Ovary (tissue), 9 donors: ENCODE measurements around the gene DAGLA. TPM values are rescaled to one million over a fixed set of nuclear protein-coding genes. Genes with fewer than 3 reads are reported as not detected.

ENCODE experiments used
- DNase-seq, 5 donors: peaks; one replicate each; pipeline ENCODE4 v3.0.0-alpha.2; 2019 to 2020
- H3K27ac ChIP-seq, 2 donors: fragments of 200-600 bp; one replicate each; pipeline versions ENCODE4 v1.5.1 to v1.8.0; 2019 to 2022
- H3K27me3 ChIP-seq: fragments of 200-600 bp; one replicate; pipeline ENCODE4 v1.8.0; 2022
- H3K36me3 ChIP-seq: fragments of 200-600 bp; sonication (generic); one replicate; pipeline ENCODE4 v1.5.1; 2019
- H3K4me1 ChIP-seq: one replicate; pipeline ENCODE4 v1.8.1; 2013; ENCODE audit warnings: mild to moderate bottlenecking, moderate library complexity; ENCODE audit not compliant: insufficient read depth
- H3K4me3 ChIP-seq: fragments of 200-600 bp; sonication (generic); one replicate; pipeline ENCODE4 v1.5.1; 2017
- H3K9me3 ChIP-seq, 2 donors: fragments of 200-600 bp in 1 of 2; sonication (generic) in 1 of 2; one replicate each; pipeline versions ENCODE4 v1.5.1 to v1.8.1; 2013 to 2019; ENCODE audit warnings: mild to moderate bottlenecking in 1 of 2, moderate library complexity in 1 of 2
- CTCF ChIP-seq, 3 donors: fragments of 450-650 bp in 2 of 3; fragments of 200-600 bp in 1 of 3; IDR thresholded peaks; one replicate each; pipeline versions ENCODE4 v1.5.1 to v1.8.0; 2016 to 2022; ENCODE audit warnings: antibody characterized with exemption in 3 of 3, mild to moderate bottlenecking in 1 of 3
- EP300 ChIP-seq: sonication (generic); formaldehyde crosslinking; IDR thresholded peaks from one replicate; pipeline ENCODE4 v1.6.1; 2017; ENCODE audit warnings: antibody characterized with exemption
- POLR2A ChIP-seq: fragments of 450-650 bp; IDR thresholded peaks from one replicate; pipeline ENCODE4 v1.6.1; 2017; ENCODE audit warnings: antibody characterized with exemption, mild to moderate bottlenecking, moderate library complexity
- WGBS, 3 donors: extraction: QIAGEN DNeasy Blood & Tissue Kit in 1 of 3; methylation state at CpG; one replicate each; pipeline versions ENCODE4 v1.1.5 to v1.1.7; 2013 to 2017; 5-methylcytosine and 5-hydroxymethylcytosine counted together
- intact Hi-C, 4 donors: fragments of 100-400 bp; cut with DNase I; formaldehyde crosslinking; loops; one replicate each; pipeline versions ENCODE4 v1.11.0 to v1.15.1; 2022 to 2023
- polyA plus RNA-seq, 2 donors: library from polyadenylated mRNA; stranded (reverse); fragments of 200-250 nt in 1 of 2; fragments of 350-450 nt in 1 of 2; fragmentation: Illumina TruSeq in 1 of 2; extraction: RNeasy Lipid Tissue Mini Kit (QIAGEN cat#74804) in 1 of 2; gene quantifications; one replicate each; pipeline ENCODE4 v1.2.3, GENCODE V29; 2013 to 2014
- total RNA-seq, 7 donors: library from RNA; depleted of rRNA in 2 of 7; stranded (reverse); fragments of >200 nt in 2 of 7; fragmentation: NEBNext Ultra II Directional in 3 of 7; extraction: Animal tissue kit (Norgen Biotek cat#: 25700) in 3 of 7; gene quantifications; one replicate each; pipeline versions ENCODE4 v1.1.0 to v1.2.4, GENCODE V29; 2016 to 2023
- donor health status: DM: no; HTN: no; CAD: no; lungs with moderate emphysema.
- donor health status: DM: no; HTN: no; CAD: no.
- donor health status: Bipolar disorder and iron deficiency.
- donor health status: DM: yes; HTN: yes; CAD: no.
- donor health status: DM: no; HTN: no; CAD: no.
- donor health status: DM: yes; HTN: yes; CAD: no.

DAGLA gene
- total and polyA plus RNA-seq, 9 donors = 0.40 to 4.4 (median 1.5) TPM

GRCh38 chr11:61775106-61775505 is 94.9 kb downstream of the DAGLA start:
- Histone ChIP-seq H3K4me1 (peaks cover 7% of the 10 kb centered on the region), H3K4me3 (no peak overlapping the region), H3K27me3 (no peaks in the 10 kb centered on the region), H3K27ac (no peak overlapping the region), H3K36me3 (no peaks in the 10 kb centered on the region), H3K9me3 (no peaks in the 10 kb centered on the region)
- intact Hi-C loops = no loop called here
- no peak for DNase-seq
- TF ChIP-seq EP300 (no peak), POLR2A (no peak), CTCF (IDR thresholded peaks at IDR 0.05) (no peak)
- WGBS, 3 donors = 91 to 95% (median 91%) methylated on average over 6 of the region's 6 CpGs

DNA sequence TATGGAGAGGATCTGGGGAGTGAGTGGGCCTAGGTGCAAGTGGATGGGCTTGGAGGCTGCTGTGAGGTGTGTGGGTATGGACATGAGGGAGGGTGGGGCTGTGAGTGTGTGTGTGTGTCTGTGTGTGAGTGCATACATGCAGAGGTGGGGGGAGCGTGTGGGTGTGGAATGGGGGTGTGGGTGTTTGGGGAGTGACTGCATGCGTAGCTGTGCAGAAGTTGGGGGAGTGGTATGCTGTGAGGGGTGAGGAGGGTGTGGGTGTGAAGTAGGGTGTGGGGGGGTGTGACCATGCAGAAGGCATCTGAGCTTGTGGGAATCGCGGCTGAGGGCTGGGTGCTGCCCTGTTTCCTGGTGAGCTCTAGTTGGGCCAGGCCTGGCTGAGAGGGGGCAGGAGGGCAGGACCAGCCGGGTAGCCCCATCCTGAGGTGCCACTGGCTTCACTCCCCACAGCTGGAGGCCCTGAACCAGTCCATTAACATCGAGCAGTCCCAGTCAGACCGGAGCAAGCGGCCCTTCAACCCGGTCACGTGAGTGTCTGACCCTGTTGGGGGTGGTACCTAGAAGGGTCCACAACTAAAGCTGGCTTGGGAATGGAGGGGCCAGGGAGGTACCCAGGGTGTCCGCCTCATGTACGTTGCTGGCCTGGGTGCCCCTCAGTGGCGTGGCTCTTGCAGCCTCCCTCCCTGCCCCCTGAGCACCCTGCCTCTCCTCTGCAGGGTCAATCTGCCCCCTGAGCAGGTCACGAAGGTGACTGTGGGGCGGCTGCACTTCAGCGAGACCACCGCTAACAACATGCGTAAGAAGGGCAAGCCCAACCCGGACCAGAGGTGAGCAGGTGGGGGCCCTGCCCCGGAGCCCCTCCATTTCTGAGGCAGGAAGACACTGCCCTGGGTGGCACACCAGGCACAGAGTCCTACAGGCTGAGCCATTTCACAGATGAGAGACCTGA is 95.7 kb downstream of the DAGLA start:
- 79 to 81% (median 80%) methylated on average over 16 to 20 of the region's 20 CpGs for WGBS, 3 donors
- H3K27me3 ChIP-seq = no peaks in the 10 kb centered on the region
- no peaks in the 10 kb centered on the region for H3K9me3 ChIP-seq
- no peak overlapping the region for H3K27ac ChIP-seq
- peaks cover 7% of the 10 kb centered on the region for H3K4me1 ChIP-seq
- peak in 1 of 5 donors; percentile 52 for DNase-seq
- H3K4me3 ChIP-seq = no peak overlapping the region
- H3K36me3 ChIP-seq = no peaks in the 10 kb centered on the region
- no peak for TF ChIP-seq POLR2A
- no peak for TF ChIP-seq EP300
- TF ChIP-seq CTCF (IDR thresholded peaks at IDR 0.05) = no peak
- intact Hi-C loops = loop anchor here in 1 of 4 donors (2.0 kb wide), 1 partner anchor 27 kb away; no protein-coding TSS in a partner anchor

- peak overlapping the region; percentile 9 to 64 for H3K27ac ChIP-seq
- DNase-seq = peak; percentile 71 to 85 (median 76)
- intact Hi-C loops = loop anchor here in 1 of 4 donors (2.0 kb wide), 1 partner anchor 28 kb away; no protein-coding TSS in a partner anchor
- H3K36me3 ChIP-seq = no peaks in the 10 kb centered on the region
- peak; percentile 57 to 65 (median 62) for TF ChIP-seq CTCF (IDR thresholded peaks at IDR 0.05)
- no peak for TF ChIP-seq EP300
- no peak for TF ChIP-seq POLR2A
- WGBS, 3 donors = 65 to 70% (median 66%) methylated on average over 8 to 9 of the region's 9 CpGs
- no peaks in the 10 kb centered on the region for H3K27me3 ChIP-seq
- H3K4me3 ChIP-seq = no peak overlapping the region
- H3K9me3 ChIP-seq = no peaks in the 10 kb centered on the region
- peaks cover 7% of the 10 kb centered on the region for H3K4me1 ChIP-seq
Observed at GRCh38 chr11:61776561-61777075, 96.4 kb downstream of the DAGLA start.

DNA sequence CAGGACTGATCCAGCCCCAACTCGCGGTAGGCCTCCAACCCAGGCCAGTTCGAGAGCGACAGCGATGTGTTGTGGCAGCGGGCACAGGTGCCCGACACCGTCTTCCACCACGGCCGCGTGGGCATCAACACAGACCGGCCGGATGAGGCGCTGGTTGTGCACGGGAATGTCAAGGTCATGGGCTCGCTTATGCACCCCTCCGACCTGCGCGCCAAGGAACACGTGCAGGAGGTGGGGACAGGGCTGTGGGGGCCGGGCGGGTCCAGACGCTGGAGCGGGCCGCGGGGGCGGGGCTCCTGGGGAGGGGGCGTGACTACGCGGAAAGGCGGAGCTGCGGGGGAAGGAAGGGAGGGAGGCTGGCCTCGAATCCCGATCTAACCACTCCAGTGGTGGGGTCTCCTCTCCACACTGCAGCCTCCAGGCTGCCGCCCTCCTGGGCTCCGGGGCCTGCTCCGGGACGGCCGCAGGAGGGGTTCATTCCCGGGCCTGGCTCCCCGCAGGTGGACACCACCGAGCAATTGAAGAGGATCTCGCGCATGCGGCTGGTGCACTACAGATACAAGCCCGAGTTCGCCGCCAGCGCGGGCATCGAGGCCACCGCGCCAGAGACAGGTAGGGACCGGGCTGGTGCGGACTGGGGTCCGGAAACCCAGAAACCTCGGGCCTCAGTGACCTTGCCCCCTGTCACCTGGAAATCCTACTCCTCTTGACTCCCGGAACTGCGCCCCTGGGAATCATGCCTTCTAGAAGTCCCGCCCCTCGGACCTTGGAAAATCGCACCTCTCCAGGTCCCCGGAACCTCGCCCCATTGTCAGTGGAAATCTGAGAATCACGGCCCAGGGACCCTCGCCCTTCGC is 97.3 kb downstream of the DAGLA start:
- TF ChIP-seq CTCF (IDR thresholded peaks at IDR 0.05) (no peak), EP300 (no peak)
- peak overlapping the region; percentile 9 to 64 for H3K27ac ChIP-seq
- DNase-seq = peak; percentile 87 to 95 (median 92)

More for the DNA sequence above, 97.3 kb downstream of the DAGLA start:
- H3K4me1 ChIP-seq = peaks cover 7% of the 10 kb centered on the region
- H3K4me3 ChIP-seq = no peak overlapping the region
- H3K36me3 ChIP-seq = no peaks in the 10 kb centered on the region
- 29 to 39% (median 34%) methylated on average over 57 to 67 of the region's 67 CpGs for WGBS, 3 donors
- H3K27me3 ChIP-seq = no peaks in the 10 kb centered on the region
- no peaks in the 10 kb centered on the region for H3K9me3 ChIP-seq
- intact Hi-C loops = loop anchor here in 1 of 4 donors (2.0 kb wide), 1 partner anchor 29 kb away; no protein-coding TSS in a partner anchor
